Measurements from ENCODE around the gene PIGV.

DNA sequence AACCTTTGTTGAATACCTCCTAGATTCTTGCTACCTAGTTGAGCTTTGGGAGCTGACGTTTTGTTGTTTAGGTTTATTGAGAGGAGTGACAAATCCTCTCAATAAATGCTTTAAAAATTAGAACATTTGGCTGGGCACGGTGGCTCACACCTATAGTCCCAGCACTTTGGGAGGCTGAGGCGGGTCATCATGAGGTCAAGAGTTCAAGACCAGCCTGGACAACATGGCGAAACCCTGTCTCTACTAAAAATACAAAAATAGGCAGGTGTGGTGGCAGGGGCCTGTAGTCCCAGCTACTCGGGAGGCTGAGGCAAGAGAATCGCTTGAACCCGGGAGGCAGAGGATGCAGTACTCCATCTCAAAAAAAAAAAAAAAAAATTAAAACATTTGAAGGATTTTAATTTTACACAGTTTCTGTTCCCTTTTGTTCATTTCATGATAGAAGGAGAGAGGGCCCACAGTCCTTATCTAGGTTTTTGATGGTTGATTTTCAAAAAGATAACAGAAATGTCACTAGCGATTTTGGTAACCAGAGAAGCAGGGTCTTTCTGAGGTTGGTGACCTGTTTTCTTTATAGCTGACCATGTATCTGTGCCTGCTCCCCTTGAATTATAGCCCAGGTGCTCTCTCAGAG, 44.2 kb upstream of the PIGV start:
- TF ChIP-seq, protein P1, sequence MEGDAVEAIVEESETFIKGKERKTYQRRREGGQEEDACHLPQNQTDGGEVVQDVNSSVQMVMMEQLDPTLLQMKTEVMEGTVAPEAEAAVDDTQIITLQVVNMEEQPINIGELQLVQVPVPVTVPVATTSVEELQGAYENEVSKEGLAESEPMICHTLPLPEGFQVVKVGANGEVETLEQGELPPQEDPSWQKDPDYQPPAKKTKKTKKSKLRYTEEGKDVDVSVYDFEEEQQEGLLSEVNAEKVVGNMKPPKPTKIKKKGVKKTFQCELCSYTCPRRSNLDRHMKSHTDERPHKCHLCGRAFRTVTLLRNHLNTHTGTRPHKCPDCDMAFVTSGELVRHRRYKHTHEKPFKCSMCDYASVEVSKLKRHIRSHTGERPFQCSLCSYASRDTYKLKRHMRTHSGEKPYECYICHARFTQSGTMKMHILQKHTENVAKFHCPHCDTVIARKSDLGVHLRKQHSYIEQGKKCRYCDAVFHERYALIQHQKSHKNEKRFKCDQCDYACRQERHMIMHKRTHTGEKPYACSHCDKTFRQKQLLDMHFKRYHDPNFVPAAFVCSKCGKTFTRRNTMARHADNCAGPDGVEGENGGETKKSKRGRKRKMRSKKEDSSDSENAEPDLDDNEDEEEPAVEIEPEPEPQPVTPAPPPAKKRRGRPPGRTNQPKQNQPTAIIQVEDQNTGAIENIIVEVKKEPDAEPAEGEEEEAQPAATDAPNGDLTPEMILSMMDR (IDR thresholded peaks at IDR 0.05; ENCODE audit: insufficient read depth, low read length, poor library complexity, severe bottlenecking): no peak
- no peak for TF ChIP-seq EZH2phosphoT487 (conservative IDR thresholded peaks at IDR 0.05; ENCODE audit: low read length)
